Hematopoietic multipotent progenitor cell (in vitro differentiated cells): ENCODE measurements around the gene C2orf68. TPM values are rescaled to one million over a fixed set of nuclear protein-coding genes. Genes with fewer than 3 reads are reported as not detected.
"Not testable (repeated sequence)": the region's sequence is repeated elsewhere in the genome, so short reads cannot be mapped to it uniquely, and the experiment has no call there.

Experiments
- DNase-seq, 3 donors: peaks; one replicate each; pipeline ENCODE4 v3.0.0-alpha.2; 2011 to 2015; ENCODE audit warnings: low read depth in 2 of 3, low spot score in 2 of 3
- total RNA-seq: library from RNA; depleted of rRNA; stranded (reverse); fragments of >200 nt; gene quantifications from one replicate; pipeline ENCODE4 v1.2.3, GENCODE V29; 2012

C2orf68 gene
- total RNA-seq, 1 donor: 34.2 TPM

- no peak for DNase-seq
Measured at GRCh38 chr2:85600951-85601770, 10.7 kb downstream of the C2orf68 start.

GRCh38 chr2:85600235-85600575 is 11.7 kb downstream of the C2orf68 start:
- DNase-seq: no peak

GRCh38 chr2:85599468-85600234 is 12.2 kb downstream of the C2orf68 start:
- DNase-seq: no peak

DNA sequence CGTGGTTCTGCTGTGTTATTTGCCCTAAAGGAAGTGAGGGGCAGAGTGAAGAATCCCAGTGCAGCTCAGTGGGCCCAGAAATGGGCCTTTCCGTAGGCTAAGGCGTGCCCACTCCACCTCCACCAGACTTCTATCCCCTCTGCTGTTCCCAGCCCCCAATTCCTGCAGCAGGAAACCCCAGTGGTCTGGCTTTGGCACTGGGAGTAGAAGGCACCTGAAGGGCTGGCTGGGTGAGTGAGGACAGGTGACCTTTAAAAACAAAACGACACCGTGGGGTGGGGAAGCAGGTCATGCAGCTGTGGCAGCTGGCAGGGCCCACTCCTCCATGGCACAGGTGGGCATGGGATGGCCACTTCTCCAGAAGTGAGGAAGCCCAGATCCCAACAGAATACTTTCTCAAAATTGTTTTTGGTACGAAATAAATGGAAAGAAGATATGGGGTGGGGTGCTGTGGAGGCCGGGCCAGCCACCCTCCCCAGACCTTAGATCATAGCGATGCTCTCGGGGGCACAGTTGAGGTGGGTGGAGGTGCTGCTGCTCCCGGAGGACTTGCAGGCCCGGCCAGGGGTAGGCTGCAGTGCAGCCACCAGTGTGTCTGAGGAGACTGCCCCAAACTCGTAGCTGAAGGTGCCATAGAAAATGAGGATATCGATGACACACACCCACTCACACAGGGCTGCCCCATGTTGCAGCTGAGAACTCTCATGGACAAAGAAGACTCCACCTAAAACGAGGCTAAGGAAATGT is 13.1 kb downstream of the C2orf68 start:
- DNase-seq: no peak

GRCh38 chr2:85597241-85597640 is 14.6 kb downstream of the C2orf68 start:
- no peak for DNase-seq

DNA sequence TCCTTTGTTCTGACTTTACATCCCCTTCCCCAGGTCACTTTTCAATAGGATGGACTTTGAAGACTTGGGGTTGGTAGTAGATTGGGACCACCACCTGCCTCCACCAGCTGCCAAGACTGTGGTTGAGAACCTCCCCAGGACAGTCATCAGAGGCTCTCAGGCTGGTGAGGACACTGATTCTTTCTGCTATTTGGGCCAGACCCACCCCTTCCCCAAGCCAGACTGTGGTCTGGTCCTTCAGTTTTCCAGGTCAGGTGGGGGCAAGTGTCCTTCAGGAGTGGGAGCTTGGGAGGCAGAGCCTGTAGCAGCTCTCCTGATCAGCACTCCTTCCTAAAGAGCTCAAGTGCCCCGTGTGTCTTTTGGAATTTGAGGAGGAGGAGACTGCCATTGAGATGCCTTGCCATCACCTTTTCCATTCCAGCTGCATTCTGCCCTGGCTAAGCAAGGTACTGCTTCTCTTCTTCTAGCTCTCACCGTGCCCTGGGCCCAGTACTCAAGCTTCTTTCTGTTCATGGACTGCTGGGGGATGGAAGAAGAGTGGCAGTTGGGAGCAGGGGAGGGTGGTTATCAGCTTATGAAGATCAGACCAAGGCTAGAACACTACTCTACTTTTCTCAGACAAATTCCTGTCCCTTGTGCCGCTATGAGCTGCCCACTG is 15.3 kb downstream of the C2orf68 start:
- no peak for DNase-seq

- no peak for DNase-seq
Measured at GRCh38 chr2:85596026-85596333, 15.9 kb downstream of the C2orf68 start.

- peak; percentile 70 to 97 (median 94) for DNase-seq
Measured at GRCh38 chr2:85595301-85596025, 16.4 kb downstream of the C2orf68 start, which contains the start of gene RNF181. TSS of gene RNF181 (plus strand) at chr2:85595745. CDS start at chr2:85595764, 19 bp downstream.

DNA sequence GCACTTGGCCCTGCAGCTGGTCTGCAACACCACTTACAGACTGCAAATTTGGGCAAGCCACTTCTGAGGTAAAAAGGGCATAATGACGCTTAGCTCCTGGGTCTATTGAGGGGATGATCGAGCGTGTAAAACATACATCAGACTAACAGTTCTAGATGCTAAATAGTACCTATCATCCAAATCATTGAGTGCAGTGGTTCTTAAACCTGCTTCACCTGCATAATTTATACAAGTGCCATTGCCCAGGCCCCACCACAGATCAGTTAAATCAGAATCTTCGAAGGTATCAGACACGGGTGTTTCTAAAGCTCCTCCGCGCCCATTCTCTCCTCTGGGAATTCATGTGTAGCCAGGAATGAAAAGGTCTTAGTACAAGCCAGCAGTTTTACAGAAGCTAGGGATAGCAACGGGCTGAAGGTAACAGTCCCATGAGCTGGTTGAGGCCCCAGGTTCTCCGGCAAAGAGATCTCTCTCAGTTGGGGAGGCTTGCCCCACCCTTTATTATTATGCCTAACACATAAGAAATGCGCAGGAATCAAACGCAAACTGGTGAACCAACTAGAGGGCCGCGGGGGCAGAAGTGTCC is 17.1 kb downstream of the C2orf68 start:
- no peak for DNase-seq

DNA sequence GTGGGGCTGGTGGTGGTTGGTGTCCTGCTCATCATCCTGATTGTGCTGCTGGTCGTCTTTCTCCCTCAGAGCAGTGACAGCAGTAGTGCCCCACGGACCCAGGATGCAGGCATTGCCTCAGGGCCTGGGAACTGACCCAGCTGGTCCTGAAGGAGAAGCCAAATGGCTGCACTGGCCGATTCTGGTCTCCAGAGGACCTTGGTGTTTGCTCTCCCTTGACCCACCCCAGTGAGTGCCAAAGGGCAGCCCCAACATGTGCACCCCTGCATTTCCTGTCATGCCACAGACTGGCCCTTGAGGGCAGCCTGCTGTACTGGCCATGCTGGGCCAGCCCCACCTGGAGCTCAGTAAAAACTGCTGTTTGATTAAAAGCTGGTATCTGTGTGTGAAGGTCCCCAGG is 18.8 kb downstream of the C2orf68 start:
- no peak for DNase-seq

- DNase-seq: not testable (repeated sequence)
Measured at GRCh38 chr2:85592299-85592698, 19.6 kb downstream of the C2orf68 start.

DNA sequence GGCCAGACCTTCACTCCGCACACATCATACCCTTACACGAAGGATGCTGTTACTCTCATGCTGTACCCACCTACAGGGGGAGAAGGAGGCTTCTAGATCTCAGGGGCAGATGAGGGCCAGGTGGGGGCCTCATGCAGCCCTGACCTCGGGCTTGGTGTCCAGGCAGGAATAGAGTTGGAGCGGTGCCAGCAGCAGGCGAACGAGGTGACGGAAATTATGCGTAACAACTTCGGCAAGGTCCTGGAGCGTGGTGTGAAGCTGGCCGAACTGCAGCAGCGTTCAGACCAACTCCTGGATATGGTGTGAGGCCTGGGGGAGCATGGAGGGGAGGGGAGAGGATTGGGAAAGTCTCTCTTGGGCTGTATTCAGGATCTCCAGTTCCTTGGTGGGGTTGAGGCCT is 20.3 kb downstream of the C2orf68 start:
- DNase-seq: no peak

GRCh38 chr2:85590950-85591349 is 20.9 kb downstream of the C2orf68 start:
- no peak for DNase-seq

GRCh38 chr2:85589982-85590791 is 21.7 kb downstream of the C2orf68 start:
- DNase-seq: no peak

DNA sequence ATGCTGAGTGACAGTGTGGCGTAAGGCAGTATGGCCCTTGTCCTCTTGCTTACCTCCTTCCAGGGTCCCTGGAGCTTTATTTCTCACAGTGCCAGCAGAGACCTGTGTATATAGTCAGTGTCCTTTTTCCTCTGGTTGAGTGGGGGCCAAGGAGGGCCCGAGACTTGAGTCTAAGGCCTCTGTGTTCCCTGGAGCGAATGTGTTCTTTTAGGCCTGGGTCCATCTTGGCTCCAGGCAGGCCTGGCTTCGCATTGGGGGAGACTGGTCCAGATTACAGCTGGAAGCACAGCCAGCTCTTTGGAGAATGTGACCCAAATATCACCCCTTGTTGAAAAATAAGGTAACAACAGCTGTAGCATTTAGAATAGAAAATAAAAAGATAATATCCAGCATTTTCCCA is 22.7 kb downstream of the C2orf68 start:
- DNase-seq: no peak

GRCh38 chr2:85588645-85589044 is 23.2 kb downstream of the C2orf68 start:
- DNase-seq: no peak

GRCh38 chr2:85588236-85588635 is 23.6 kb downstream of the C2orf68 start:
- peak in 1 of 3 donors; percentile 62 for DNase-seq

DNA sequence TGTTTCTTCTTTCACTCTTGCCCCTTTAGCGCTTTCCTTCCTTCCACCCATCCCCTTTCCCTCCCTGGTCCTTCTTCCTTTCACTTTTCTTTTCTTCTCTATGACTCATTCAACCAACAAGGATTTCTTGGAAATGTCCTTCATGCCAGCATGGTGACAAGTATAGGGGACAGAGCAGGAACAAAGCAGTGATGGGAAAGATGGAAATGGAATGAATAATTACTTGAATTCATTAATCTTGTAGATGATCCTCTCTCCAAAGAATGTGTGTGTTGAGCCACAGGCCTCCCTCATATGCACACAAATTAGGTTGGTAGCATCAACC is 26.1 kb downstream of the C2orf68 start:
- no peak for DNase-seq
